Neutrophil (primary cell): ENCODE data around the gene UFSP2.
A peak's percentile ranks its signal among the peaks of the same experiment; 100 is the strongest.

ENCODE experiments used
- H3K27ac ChIP-seq: fragments of 200-600 bp; sonication (generic); 2 replicates; pipeline ENCODE4 v1.5.1; 2016; ENCODE audit warnings: mild to moderate bottlenecking, moderate library complexity
- H3K27me3 ChIP-seq: fragments of 200-600 bp; sonication (generic); 2 replicates; pipeline ENCODE4 v1.6.0; 2016; ENCODE audit warnings: mild to moderate bottlenecking
- H3K36me3 ChIP-seq: fragments of 200-600 bp; sonication (generic); 2 replicates; pipeline ENCODE4 v1.5.1; 2017
- H3K4me1 ChIP-seq, 2 experiments: fragments of 200-600 bp in 1 of 2; sonication (generic) in 1 of 2; 1 replicate in 1 of 2; 2 replicates in 1 of 2; pipeline versions ENCODE4 v1.5.1 to v1.6.1; 2013 to 2016; ENCODE audit warnings: low read depth in 1 of 2, low read length in 1 of 2, mild to moderate bottlenecking in 1 of 2, moderate library complexity in 1 of 2; ENCODE audit not compliant: control insufficient read depth in 1 of 2, insufficient read depth in 1 of 2
- H3K4me3 ChIP-seq, 2 experiments: fragments of 200-600 bp in 1 of 2; sonication (generic) in 1 of 2; 1 replicate in 1 of 2; 2 replicates in 1 of 2; pipeline ENCODE4 v1.5.1; 2013 to 2016; ENCODE audit warnings: low read depth in 1 of 2, low read length in 1 of 2, mild to moderate bottlenecking in 1 of 2, moderate library complexity in 1 of 2
- H3K9me3 ChIP-seq: fragments of 200-600 bp; sonication (generic); 2 replicates; pipeline ENCODE4 v1.5.1; 2016
- TF ChIP-seq, protein P1 (sequence below): fragments of 200-600 bp; sonication (generic); IDR thresholded peaks from 2 replicates; pipeline ENCODE4 v1.5.1; 2016; ENCODE audit warnings: antibody characterized with exemption

Gene UFSP2, protein sequence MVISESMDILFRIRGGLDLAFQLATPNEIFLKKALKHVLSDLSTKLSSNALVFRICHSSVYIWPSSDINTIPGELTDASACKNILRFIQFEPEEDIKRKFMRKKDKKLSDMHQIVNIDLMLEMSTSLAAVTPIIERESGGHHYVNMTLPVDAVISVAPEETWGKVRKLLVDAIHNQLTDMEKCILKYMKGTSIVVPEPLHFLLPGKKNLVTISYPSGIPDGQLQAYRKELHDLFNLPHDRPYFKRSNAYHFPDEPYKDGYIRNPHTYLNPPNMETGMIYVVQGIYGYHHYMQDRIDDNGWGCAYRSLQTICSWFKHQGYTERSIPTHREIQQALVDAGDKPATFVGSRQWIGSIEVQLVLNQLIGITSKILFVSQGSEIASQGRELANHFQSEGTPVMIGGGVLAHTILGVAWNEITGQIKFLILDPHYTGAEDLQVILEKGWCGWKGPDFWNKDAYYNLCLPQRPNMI

GRCh38 chr4:185425647-185426352, at the start of gene UFSP2:
TSS of gene UFSP2 (minus strand) at chr4:185425964. CDS start at chr4:185425868, 96 bp downstream.
- peak within 1 kb of the TSS; percentile 87 for H3K27ac ChIP-seq

GRCh38 chr4:185473247-185473646, 47.5 kb upstream of the UFSP2 start:
- TF ChIP-seq, protein P1, sequence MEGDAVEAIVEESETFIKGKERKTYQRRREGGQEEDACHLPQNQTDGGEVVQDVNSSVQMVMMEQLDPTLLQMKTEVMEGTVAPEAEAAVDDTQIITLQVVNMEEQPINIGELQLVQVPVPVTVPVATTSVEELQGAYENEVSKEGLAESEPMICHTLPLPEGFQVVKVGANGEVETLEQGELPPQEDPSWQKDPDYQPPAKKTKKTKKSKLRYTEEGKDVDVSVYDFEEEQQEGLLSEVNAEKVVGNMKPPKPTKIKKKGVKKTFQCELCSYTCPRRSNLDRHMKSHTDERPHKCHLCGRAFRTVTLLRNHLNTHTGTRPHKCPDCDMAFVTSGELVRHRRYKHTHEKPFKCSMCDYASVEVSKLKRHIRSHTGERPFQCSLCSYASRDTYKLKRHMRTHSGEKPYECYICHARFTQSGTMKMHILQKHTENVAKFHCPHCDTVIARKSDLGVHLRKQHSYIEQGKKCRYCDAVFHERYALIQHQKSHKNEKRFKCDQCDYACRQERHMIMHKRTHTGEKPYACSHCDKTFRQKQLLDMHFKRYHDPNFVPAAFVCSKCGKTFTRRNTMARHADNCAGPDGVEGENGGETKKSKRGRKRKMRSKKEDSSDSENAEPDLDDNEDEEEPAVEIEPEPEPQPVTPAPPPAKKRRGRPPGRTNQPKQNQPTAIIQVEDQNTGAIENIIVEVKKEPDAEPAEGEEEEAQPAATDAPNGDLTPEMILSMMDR, result no peak
- no peaks in the 10 kb centered on the region for H3K9me3 ChIP-seq
- H3K27me3 ChIP-seq, result peaks cover 99% of the 10 kb centered on the region
- no peak overlapping the region for H3K27ac ChIP-seq
- H3K36me3 ChIP-seq, result no peaks in the 10 kb centered on the region
- H3K4me3 ChIP-seq, result no peak overlapping the region
- H3K4me1 ChIP-seq, result peaks cover 8 to 17% of the 10 kb centered on the region in 2 experiments

More at GRCh38 chr4:185425647-185426352, at the start of gene UFSP2:
- Histone ChIP-seq H3K27me3 (peaks cover 40% of the 10 kb centered on the region), H3K9me3 (no peaks in the 10 kb centered on the region), H3K4me1 (peaks cover 13 to 15% of the 10 kb centered on the region in 2 experiments), H3K36me3 (peaks cover 10% of the 10 kb centered on the region), H3K4me3 (peak within 1 kb of the TSS; percentile 75 to 90)
- TF ChIP-seq, protein P1, result peak; percentile 45

- Histone ChIP-seq H3K36me3 (no peaks in the 10 kb centered on the region), H3K27ac (no peak overlapping the region), H3K27me3 (peaks cover 99% of the 10 kb centered on the region), H3K9me3 (no peaks in the 10 kb centered on the region), H3K4me3 (peak overlapping the region; percentile 53 to 61), H3K4me1 (peaks cover 8 to 17% of the 10 kb centered on the region in 2 experiments)
- TF ChIP-seq, protein P1, result no peak
Measured at GRCh38 chr4:185472103-185472542, 46.4 kb upstream of the UFSP2 start.

GRCh38 chr4:185471235-185472102, 45.7 kb upstream of the UFSP2 start, which contains the start of gene CCDC110:
TSS of gene CCDC110 (minus strand) at chr4:185471733. CDS start at chr4:185471683, 50 bp downstream.
- Histone ChIP-seq H3K27me3 (peaks cover 99% of the 10 kb centered on the region), H3K36me3 (no peaks in the 10 kb centered on the region)
- TF ChIP-seq, protein P1, result no peak

More at GRCh38 chr4:185471235-185472102, 45.7 kb upstream of the UFSP2 start, which contains the start of gene CCDC110:
- Histone ChIP-seq H3K9me3 (no peaks in the 10 kb centered on the region), H3K4me1 (peaks cover 8 to 17% of the 10 kb centered on the region in 2 experiments), H3K27ac (peak within 1 kb of the TSS; percentile 33), H3K4me3 (peak within 1 kb of the TSS; percentile 53 to 61)
